HFF-Myc (cell line): Measurements from ENCODE around the gene GALNT8.

Experiments used
- DNase-seq: peaks from one replicate; pipeline ENCODE4 v3.0.0-alpha.2; 2011; ENCODE audit warnings: low read depth; ENCODE audit errors: extremely low read depth
- H3K4me3 ChIP-seq: replicated peaks from 2 replicates; pipeline ENCODE4 v1.5.1; 2011; ENCODE audit warnings: low read depth, mild to moderate bottlenecking, control low read depth, low read length
- TF ChIP-seq, protein P1 (sequence below): IDR thresholded peaks from 2 replicates; pipeline ENCODE4 v1.5.1; 2012; ENCODE audit warnings: mild to moderate bottlenecking, low read depth, low read length, control low read depth; ENCODE audit errors: missing control alignments

The GALNT8 gene

DNA sequence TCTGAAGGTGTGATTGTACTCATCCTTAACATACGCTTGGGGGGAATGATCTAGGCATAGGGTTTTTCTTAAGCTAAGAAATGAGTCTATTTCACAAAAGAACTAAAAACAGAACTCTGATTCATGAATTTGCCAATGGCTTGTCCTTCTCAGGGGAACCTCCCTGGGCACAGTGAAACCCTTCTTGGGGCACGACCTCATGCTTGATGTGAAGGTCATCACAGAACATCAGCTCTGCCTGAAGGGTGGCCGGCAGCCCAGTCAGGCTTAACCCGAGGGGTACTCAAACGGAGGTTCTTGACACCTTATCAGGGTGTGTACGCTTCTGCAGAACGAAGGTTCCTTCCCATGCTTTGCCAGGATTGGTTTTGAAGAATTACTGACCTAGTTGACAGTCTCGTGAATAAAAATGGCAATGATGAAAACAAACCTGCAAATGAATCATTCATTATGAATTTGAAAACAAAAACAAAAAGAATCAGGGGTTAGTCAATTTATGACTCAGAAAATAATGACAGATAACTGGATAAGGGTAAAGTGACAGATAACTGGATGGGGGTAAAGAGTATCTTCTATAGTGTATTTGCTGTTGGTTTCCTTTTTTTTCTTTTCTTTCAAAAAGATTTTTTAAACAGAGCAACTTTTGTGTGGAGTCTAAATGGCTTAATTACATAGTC is 86.4 kb downstream of the GALNT8 start:
- H3K4me3 ChIP-seq: no peak overlapping the region
- TF ChIP-seq, protein P1, sequence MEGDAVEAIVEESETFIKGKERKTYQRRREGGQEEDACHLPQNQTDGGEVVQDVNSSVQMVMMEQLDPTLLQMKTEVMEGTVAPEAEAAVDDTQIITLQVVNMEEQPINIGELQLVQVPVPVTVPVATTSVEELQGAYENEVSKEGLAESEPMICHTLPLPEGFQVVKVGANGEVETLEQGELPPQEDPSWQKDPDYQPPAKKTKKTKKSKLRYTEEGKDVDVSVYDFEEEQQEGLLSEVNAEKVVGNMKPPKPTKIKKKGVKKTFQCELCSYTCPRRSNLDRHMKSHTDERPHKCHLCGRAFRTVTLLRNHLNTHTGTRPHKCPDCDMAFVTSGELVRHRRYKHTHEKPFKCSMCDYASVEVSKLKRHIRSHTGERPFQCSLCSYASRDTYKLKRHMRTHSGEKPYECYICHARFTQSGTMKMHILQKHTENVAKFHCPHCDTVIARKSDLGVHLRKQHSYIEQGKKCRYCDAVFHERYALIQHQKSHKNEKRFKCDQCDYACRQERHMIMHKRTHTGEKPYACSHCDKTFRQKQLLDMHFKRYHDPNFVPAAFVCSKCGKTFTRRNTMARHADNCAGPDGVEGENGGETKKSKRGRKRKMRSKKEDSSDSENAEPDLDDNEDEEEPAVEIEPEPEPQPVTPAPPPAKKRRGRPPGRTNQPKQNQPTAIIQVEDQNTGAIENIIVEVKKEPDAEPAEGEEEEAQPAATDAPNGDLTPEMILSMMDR: no peak
- no peak for DNase-seq

DNA sequence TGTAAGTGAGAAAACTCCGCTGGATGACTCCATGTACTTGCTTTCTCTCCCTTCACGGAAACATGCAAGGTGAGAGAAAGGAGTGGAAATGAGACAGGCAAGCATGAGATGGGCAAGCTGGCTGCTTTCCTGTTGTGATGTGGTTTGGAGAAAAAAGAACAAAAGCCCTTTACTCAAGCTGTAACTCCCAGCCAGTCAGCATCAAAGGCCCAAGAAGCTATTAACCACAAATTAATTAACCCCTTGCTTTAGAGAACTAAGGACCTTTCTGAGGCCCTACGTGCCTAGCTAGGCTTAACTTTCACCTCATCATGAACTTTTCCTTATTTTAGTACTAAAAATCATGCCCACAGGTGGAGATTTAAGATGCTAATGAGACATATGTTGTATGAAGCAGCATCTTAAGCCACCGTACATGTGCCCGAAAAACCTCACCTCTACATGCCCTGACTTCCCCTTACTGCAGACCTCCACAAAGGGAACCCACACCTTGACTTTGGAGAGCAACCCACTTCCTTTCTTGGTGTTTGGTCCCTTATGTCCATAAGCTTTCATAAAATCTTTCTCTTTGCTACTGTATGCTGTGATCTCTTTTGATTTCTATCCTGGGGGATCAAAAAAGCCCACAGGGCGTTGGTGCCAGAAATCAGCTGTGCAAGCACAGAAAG is 87.0 kb downstream of the GALNT8 start:
- DNase-seq: no peak
- no peak overlapping the region for H3K4me3 ChIP-seq
- TF ChIP-seq, protein P1: no peak

DNA sequence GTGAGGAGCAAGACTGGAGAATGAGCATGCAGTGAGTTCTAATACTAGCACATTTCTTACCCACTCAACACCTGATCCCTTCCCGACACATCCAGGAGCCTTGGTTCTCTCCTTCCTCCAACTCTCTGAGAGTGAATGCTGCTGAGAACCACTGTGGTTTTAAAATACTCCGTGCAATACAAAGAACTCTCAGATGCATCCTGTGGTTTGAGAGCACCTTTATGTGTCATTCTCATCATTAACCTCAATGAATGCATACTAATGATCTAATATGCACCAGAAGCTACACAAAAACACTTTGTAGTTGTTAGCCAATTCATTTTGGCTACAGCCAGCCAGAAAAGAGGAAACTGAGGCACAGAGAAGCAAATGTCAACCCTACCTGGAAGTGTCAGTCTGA is 87.6 kb downstream of the GALNT8 start:
- DNase-seq: no peak
- TF ChIP-seq, protein P1: no peak
- no peak overlapping the region for H3K4me3 ChIP-seq

DNA sequence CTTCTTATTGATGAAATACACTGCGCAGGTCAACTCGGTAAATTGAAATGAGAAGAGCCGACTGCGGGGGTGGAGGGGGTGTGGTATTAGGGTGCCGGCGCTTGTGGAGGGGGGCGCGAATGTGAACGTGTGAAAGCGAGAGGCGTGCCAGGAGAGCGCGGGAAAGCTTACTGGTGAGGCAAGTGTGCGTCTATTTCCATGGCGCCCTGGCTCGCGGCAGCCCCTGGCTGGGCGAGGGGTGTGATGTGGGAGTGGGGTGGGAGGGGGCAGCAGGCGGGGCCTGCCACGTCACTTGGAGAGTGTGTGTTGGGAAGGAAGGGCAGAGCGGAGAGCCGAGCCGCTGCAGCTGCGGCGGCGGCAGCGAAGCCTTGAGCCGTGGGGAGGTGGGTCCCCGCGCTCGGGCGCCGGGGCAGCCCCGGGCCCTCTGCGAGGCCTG is 88.8 kb downstream of the GALNT8 start:
- TF ChIP-seq, protein P1: no peak
- DNase-seq: no peak
- no peak overlapping the region for H3K4me3 ChIP-seq

DNA sequence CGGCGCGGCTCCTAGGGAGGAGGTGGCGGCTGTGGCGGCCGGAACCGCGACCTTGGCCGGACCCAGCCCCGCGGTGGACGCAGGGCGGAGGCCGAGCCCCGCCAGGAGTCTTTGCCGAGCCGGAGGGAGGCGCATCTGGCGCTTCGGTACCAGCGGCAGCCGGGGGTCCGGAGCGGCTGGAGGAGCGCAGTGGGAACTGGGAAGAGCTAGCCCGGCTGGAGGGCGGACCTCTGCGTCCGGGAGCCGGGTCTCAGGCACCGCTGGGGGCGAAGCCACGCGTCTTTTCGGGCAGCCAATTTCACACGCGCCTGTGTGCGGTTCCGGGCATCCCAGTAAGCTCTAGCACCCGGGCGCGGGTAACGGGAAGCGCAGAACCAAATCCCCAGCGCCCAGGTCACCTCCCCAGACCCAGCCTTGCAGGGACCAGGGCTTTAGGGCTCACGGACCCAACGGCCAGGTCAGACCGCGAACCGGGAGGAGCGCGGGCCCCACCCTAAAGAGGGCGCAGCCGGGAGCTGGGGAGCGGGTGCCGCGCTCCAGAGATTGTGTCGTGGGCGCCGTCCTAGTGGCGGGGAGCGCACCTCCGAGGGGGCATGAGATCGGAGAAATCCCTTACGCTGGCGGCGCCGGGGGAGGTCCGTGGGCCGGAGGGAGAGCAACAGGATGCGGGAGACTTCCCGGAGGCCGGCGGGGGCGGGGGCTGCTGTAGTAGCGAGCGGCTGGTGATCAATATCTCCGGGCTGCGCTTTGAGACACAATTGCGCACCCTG is 89.4 kb downstream of the GALNT8 start:
- no peak for DNase-seq
- H3K4me3 ChIP-seq: no peak overlapping the region

DNA sequence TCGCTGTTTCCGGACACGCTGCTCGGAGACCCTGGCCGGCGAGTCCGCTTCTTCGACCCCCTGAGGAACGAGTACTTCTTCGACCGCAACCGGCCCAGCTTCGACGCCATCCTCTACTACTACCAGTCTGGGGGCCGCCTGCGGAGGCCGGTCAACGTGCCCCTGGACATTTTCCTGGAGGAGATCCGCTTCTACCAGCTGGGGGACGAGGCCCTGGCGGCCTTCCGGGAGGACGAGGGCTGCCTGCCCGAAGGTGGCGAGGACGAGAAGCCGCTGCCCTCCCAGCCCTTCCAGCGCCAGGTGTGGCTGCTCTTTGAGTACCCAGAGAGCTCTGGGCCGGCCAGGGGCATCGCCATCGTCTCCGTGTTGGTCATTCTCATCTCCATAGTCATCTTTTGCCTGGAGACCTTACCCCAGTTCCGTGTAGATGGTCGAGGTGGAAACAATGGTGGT is 90.0 kb downstream of the GALNT8 start:
- H3K4me3 ChIP-seq: no peak overlapping the region
- TF ChIP-seq, protein P1: no peak
- no peak for DNase-seq

More for the DNA sequence above, 89.4 kb downstream of the GALNT8 start:
- TF ChIP-seq, protein P1: no peak
